ENCODE results near the gene C11orf86. TPM values are rescaled to one million over a fixed set of nuclear protein-coding genes. Genes with fewer than 3 reads are reported as not detected.

C11orf86 gene
- total RNA-seq, 1 donor from 2014 or later = not detected

DNA sequence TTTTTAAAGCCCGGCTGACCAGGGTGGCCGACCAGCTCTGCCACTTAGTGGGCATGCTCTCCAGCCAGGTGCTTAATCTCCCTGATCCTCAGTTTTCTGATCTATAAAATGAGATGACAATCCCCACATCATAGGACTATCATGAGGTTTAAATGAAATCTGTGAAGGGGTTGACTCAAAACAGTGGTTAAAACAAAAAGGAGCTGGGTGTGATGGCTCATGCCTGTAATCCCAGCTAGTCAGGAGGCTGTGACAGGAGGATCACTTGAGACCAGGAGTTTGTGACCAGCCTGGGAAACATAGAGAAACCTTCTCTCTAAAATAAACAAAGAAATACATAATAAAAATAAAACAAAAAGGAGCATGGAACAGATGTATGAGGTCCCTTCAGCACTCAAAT, 3.6 kb upstream of the C11orf86 start:
- no peak overlapping the region for H3K4me3 ChIP-seq (ENCODE audit: low read depth, low read length)
- DNase-seq (ENCODE audit: low read depth) = no peak
- TF ChIP-seq, protein P1, sequence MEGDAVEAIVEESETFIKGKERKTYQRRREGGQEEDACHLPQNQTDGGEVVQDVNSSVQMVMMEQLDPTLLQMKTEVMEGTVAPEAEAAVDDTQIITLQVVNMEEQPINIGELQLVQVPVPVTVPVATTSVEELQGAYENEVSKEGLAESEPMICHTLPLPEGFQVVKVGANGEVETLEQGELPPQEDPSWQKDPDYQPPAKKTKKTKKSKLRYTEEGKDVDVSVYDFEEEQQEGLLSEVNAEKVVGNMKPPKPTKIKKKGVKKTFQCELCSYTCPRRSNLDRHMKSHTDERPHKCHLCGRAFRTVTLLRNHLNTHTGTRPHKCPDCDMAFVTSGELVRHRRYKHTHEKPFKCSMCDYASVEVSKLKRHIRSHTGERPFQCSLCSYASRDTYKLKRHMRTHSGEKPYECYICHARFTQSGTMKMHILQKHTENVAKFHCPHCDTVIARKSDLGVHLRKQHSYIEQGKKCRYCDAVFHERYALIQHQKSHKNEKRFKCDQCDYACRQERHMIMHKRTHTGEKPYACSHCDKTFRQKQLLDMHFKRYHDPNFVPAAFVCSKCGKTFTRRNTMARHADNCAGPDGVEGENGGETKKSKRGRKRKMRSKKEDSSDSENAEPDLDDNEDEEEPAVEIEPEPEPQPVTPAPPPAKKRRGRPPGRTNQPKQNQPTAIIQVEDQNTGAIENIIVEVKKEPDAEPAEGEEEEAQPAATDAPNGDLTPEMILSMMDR (conservative IDR thresholded peaks at IDR 0.05; ENCODE audit: low read depth, low read length) = no peak

DNA sequence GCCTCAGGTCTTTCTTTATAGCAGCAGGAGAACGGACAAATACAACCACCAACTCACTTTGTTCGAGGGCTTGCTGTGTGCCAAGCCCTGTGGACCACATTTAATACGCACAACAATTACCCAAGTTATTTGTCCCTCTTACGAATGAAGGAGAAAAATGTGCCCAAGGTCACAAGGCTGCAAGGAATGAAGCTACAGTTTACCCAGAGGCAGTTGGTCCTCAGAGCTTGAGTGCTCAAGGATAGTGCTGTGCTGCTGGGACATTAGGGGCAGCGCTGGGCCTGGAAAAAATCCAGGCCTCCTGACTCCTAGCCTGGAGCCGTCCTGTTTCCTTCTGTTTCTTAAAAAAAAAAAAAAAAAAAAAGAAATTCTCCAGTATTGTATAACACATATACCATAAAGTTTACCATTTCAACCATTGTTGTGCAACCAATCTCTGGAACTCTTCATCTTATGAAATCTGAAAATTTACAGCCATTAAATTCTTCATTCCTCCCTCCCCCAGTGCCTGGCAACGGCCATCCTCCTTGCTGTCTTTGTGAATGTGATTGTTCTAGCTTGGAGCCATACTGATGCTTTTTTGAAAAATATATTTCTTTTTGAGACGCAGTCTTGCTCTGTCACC, 1.0 kb upstream of the C11orf86 start:
- no peak overlapping the region for H3K4me3 ChIP-seq (ENCODE audit: low read depth, low read length)
- no peak for DNase-seq (ENCODE audit: low read depth)
- TF ChIP-seq, protein P1 (conservative IDR thresholded peaks at IDR 0.05; ENCODE audit: low read depth, low read length) = no peak

DNA sequence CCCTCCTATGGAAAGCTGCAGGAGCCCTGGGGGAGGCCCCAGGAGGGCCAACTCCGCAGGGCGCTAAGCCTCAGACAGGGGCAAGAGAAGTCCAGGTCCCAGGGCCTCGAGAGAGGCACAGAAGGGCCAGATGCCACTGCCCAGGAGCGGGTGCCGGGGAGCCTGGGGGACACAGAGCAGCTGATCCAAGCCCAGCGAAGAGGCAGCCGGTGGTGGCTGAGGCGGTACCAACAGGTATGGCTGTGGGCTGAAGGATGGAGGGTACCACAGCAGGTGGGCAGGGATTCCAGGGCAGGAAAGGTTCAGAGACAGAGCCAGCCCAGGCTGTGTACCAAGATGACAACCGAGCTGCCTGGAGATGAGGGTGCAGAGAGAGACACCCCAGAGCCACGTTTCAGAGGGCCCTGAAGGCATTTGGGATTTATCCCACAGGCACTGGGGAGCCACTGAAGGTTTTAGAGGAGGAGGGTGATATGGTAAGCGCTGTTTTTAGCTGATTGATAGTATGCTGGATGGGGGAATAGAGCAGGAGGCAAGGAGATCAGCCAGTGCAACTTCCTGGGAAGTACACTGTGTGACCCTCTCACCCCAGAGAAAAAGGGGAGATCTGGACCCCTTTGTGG, 412 bp downstream of the C11orf86 start:
- DNase-seq (ENCODE audit: low read depth) = no peak
- TF ChIP-seq, protein P1 (conservative IDR thresholded peaks at IDR 0.05; ENCODE audit: low read depth, low read length) = no peak
- H3K4me3 ChIP-seq (ENCODE audit: low read depth, low read length) = no peak overlapping the region

DNA sequence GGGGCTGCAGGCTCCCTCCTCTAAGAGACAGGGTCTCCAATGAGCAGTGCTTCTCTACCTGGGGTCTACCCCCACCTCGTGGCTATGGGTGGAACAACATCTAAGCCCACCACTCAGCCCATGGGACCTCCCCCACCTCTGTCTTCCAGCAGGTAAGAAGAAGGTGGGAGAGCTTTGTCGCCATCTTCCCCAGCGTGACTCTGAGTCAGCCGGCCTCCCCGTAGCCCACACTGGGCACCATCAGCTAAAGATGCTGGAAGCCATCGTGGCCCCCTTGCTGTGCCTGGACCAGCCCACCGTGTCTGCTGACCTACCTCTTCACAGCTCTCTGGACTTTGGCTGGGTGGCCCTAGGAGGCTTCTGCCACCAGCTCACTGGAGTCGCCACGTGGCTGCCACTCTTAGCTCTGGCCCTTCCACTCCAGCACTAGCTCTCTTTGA, 944 bp downstream of the C11orf86 start:
- TF ChIP-seq, protein P1 (conservative IDR thresholded peaks at IDR 0.05; ENCODE audit: low read depth, low read length) = peak; percentile 86
- H3K4me3 ChIP-seq (ENCODE audit: low read depth, low read length) = no peak overlapping the region
- DNase-seq (ENCODE audit: low read depth) = no peak

DNA sequence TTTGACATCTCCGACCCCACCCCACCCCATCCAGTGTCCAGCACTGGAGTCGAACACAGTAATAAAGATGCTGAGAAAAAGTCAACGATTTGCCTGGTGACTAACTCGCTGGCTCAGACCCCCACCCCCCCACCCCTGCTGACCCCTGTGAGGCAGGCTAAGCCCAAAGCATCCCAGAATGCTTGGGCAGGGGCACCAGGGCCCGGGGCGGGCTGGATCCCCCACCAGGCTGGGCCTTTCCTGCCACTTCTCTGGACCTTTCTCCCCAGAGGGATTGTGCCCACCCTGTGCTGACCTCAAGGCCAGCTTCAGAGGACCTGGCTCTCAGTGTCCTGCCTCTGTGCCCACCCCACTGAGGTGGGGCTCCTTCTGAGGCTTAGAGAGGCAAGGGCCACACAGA, 1.8 kb downstream of the C11orf86 start:
- DNase-seq (ENCODE audit: low read depth) = no peak
- H3K4me3 ChIP-seq (ENCODE audit: low read depth, low read length) = no peak overlapping the region
- TF ChIP-seq, protein P1 (conservative IDR thresholded peaks at IDR 0.05; ENCODE audit: low read depth, low read length) = no peak

DNA sequence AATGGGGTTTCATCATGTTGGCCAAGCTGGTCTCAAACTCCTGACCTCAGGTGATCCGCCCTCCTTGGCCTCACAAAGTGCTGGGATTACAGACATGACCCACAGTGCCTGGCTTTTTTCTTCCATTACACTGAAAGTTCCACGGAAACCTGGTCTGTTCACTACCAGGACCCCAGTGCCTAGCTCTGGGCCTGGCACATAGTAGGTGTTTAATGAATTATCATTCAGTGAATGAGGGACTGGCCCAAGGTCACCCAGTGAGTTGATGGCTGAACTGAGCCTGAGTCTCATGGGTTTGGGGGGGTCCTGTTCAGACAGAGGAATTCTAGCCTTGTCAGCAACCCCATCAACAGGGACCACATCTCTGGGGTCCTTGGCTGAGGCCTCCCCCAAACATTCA, 3.1 kb downstream of the C11orf86 start:
- TF ChIP-seq, protein P1 (conservative IDR thresholded peaks at IDR 0.05; ENCODE audit: low read depth, low read length) = no peak

DNA sequence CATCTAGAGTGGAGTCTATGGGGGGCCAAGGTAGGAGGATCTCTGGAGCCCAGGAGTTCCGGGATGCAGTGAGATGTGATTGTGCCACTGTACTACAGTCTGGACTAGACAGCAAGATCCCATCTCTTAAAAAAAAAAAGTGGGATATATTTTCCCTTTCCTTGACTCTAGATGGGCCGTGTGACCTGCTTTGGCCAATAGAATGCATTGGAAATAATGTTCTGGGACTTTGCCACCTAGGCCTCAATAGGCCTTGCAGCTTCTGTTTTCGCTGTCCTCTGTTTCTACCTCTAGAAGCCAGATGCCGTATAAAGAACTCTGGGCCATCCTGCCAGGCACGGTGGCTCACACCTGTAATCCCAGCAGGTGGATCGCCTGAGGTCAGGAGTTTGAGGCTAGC, 3.6 kb downstream of the C11orf86 start:
- no peak for DNase-seq (ENCODE audit: low read depth)
- H3K4me3 ChIP-seq (ENCODE audit: low read depth, low read length) = no peak overlapping the region
- TF ChIP-seq, protein P1 (conservative IDR thresholded peaks at IDR 0.05; ENCODE audit: low read depth, low read length) = no peak

More for the DNA sequence above, 3.1 kb downstream of the C11orf86 start:
- no peak overlapping the region for H3K4me3 ChIP-seq (ENCODE audit: low read depth, low read length)
- DNase-seq (ENCODE audit: low read depth) = no peak
